Measurements from ENCODE around the gene SOX30.

Gene SOX30

GRCh38 chr5:157665467-157666070 is 13.3 kb upstream of the SOX30 start:
- DNase-seq (ENCODE audit: low spot score) (peak; percentile 14), FAIRE-seq (no peak)

- no peak for DNase-seq (ENCODE audit: low spot score)
- no peak for FAIRE-seq
Observed at GRCh38 chr5:157659868-157660660, 7.8 kb upstream of the SOX30 start.

- FAIRE-seq: no peak
- no peak for DNase-seq (ENCODE audit: low spot score)
Observed at GRCh38 chr5:157658893-157659292, 6.7 kb upstream of the SOX30 start.

GRCh38 chr5:157657516-157657915 is 5.3 kb upstream of the SOX30 start:
- no peak for FAIRE-seq

GRCh38 chr5:157651623-157652376 is 438 bp downstream of the SOX30 start:
- FAIRE-seq (no peak), DNase-seq (ENCODE audit: low spot score) (no peak)

More at GRCh38 chr5:157657516-157657915, 5.3 kb upstream of the SOX30 start:
- DNase-seq (ENCODE audit: low spot score): no peak

- no peak for DNase-seq (ENCODE audit: low spot score)
- peak; percentile 32 for FAIRE-seq
Observed at GRCh38 chr5:157650991-157651611, 1.1 kb downstream of the SOX30 start.

- FAIRE-seq: no peak
- no peak for DNase-seq (ENCODE audit: low spot score)
Observed at GRCh38 chr5:157649101-157649500, 3.1 kb downstream of the SOX30 start.

- DNase-seq (ENCODE audit: low spot score) (no peak), FAIRE-seq (no peak)
Observed at GRCh38 chr5:157648275-157648990, 3.8 kb downstream of the SOX30 start.

- DNase-seq (ENCODE audit: low spot score) (no peak), FAIRE-seq (no peak)
Observed at GRCh38 chr5:157640406-157641066, 11.7 kb downstream of the SOX30 start.

- DNase-seq (ENCODE audit: low spot score): no peak
- no peak for FAIRE-seq
Observed at GRCh38 chr5:157630341-157630740, 21.9 kb downstream of the SOX30 start.

- DNase-seq (ENCODE audit: low spot score): no peak
- no peak for FAIRE-seq
Observed at GRCh38 chr5:157626831-157627230, 25.4 kb downstream of the SOX30 start.

- FAIRE-seq: no peak
- no peak for DNase-seq (ENCODE audit: low spot score)
Observed at GRCh38 chr5:157624144-157624543, 28.1 kb downstream of the SOX30 start.

GRCh38 chr5:157620776-157621175 is 31.5 kb downstream of the SOX30 start:
- no peak for FAIRE-seq

GRCh38 chr5:157618191-157618765 is 34.0 kb downstream of the SOX30 start:
- FAIRE-seq (no peak), DNase-seq (ENCODE audit: low spot score) (no peak)

More at GRCh38 chr5:157620776-157621175, 31.5 kb downstream of the SOX30 start:
- DNase-seq (ENCODE audit: low spot score): no peak

GRCh38 chr5:157616785-157617184 is 35.5 kb downstream of the SOX30 start:
- FAIRE-seq (no peak), DNase-seq (ENCODE audit: low spot score) (no peak)

GRCh38 chr5:157613385-157614245 is 38.6 kb downstream of the SOX30 start:
- FAIRE-seq (no peak), DNase-seq (ENCODE audit: low spot score) (no peak)

- DNase-seq (ENCODE audit: low spot score) (no peak), FAIRE-seq (no peak)
Observed at GRCh38 chr5:157612581-157612980, 39.7 kb downstream of the SOX30 start.

- FAIRE-seq: no peak
- DNase-seq (ENCODE audit: low spot score): peak; percentile 16
Observed at GRCh38 chr5:157611571-157612476, 40.4 kb downstream of the SOX30 start.

All from urothelium cell line (cell line).